ENCODE measurements around the gene CSNK1G2.
"Not testable (repeated sequence)": the region's sequence is repeated elsewhere in the genome, so short reads cannot be mapped to it uniquely, and the experiment has no call there.

Gene CSNK1G2

GRCh38 chr19:1969176-1970002, 28.4 kb downstream of the CSNK1G2 start:
- no peak for DNase-seq

GRCh38 chr19:1970003-1970805, 29.2 kb downstream of the CSNK1G2 start:
- DNase-seq, result no peak

GRCh38 chr19:1970806-1971502, 30.0 kb downstream of the CSNK1G2 start:
- DNase-seq, result no peak

GRCh38 chr19:1974381-1975161, 33.6 kb downstream of the CSNK1G2 start:
- DNase-seq, result no peak

- no peak for DNase-seq
Observed at GRCh38 chr19:1975162-1975480, 34.1 kb downstream of the CSNK1G2 start.

GRCh38 chr19:1977120-1977519, 36.1 kb downstream of the CSNK1G2 start:
- no peak for DNase-seq

GRCh38 chr19:1978346-1978894, 37.4 kb downstream of the CSNK1G2 start:
- no peak for DNase-seq

- DNase-seq, result no peak
Observed at GRCh38 chr19:1979017-1979416, 38.0 kb downstream of the CSNK1G2 start.

GRCh38 chr19:1979642-1980041, 38.7 kb downstream of the CSNK1G2 start:
- DNase-seq, result no peak

GRCh38 chr19:1980091-1980808, 39.3 kb downstream of the CSNK1G2 start:
- DNase-seq, result no peak

- no peak for DNase-seq
Observed at GRCh38 chr19:1980809-1981181, 39.8 kb downstream of the CSNK1G2 start.

- no peak for DNase-seq
Observed at GRCh38 chr19:1981253-1981652, 40.3 kb downstream of the CSNK1G2 start.

- no peak for DNase-seq
Observed at GRCh38 chr19:1984357-1984756, 43.4 kb downstream of the CSNK1G2 start.

GRCh38 chr19:1985588-1986356, 44.8 kb downstream of the CSNK1G2 start:
- no peak for DNase-seq

GRCh38 chr19:1986357-1987162, 45.6 kb downstream of the CSNK1G2 start:
- no peak for DNase-seq

GRCh38 chr19:1987197-1988187, 46.5 kb downstream of the CSNK1G2 start:
- DNase-seq, result no peak

- not testable (repeated sequence) for DNase-seq
Observed at GRCh38 chr19:1988464-1988863, 47.5 kb downstream of the CSNK1G2 start.

- DNase-seq, result no peak
Observed at GRCh38 chr19:1989513-1990229, 48.7 kb downstream of the CSNK1G2 start.

All from SHP77 (cell line).